Measurements from ENCODE around the gene MSI2.

The MSI2 gene

DNA sequence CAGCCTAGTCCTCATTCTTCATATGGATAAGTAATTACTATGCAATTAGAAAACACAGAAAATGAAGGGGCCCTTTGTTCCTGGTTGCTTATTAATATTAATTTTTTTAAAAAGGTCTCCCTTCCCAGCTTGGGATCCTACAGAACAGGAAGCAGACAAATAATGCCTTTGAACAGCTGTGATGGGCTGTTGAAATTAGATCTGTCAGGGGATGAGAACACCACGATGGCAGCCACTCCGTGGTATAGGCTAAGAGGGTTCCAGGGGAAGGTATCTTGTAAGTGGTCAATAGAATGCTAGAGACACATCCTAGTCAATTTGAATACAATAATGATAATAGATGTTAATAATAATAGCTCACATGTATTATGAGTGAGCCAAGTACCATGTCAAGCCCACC lies 405.7 kb downstream of the MSI2 start:
- DNase-seq (ENCODE audit: low read depth in 3 of 3): no peak

DNA sequence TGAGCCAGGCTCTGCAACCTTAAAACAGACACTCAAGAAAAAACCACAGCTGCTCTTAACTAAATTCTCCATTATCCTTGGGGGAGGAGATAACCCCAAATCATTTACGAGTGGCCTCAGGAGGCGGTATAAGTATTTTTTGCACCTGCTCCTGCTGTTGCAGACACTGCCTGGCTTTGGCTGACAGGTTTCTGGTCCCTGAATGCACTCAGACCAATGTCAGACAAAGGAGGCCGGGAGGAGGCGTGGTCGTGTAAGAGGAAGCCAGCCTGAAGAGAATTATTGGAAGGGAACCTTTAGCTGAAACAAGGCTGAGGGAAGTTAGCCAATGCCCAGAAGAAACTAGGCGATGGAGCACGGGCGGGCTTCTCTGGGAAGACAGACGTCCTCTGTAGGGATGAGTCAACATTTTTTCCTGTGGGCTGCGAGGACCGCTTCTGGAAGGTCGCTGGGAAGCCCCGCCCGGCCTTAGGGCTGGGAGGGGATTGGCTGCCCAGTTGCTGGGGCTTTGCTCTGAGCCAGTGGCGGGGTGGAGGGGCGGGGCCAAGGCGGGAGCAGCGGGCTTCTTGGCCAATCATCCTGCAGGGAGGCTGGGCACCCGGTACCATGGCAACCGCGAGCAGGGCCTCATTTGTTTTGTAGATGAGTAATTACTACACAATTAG lies 406.5 kb downstream of the MSI2 start:
- peak in 2 of 3 donors; percentile 12 to 19 for DNase-seq (ENCODE audit: low read depth in 3 of 3)

DNA sequence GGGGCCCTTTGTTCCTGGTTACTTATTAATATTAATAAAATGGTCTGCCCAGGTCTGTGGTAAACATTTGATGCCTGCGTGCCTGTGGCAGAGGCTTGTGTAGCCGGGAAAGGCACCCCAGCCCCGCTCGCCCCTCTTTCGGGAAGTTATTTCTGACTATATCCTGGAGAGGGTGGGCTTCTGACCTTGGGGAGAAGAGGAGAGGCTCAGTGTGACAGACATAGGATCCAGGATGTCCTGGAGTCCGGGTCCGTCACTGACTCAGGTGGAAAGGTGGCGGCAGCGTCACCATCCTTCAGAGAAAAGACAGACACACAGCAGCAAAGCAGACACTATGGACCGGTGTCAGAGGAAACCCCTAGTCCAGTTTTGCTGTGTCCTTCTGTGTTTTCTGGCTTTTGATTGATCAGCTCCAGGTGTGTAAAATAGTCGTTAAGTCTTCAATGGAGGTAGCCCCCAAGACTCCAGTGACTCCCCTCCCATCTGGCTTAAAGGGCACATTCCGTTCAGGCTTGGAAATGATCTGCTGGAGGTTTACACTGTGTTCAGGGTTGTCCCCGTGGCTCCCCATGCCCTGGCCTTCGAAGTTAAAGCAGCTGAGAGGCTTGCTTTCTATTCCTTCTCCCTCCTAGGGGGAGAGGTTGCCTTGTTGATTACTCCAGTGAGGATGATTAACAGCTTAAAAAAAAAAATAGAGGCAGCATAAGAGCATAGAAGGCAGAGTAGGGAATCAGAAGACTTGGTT lies 407.2 kb downstream of the MSI2 start:
- no peak for DNase-seq (ENCODE audit: low read depth in 3 of 3)

DNA sequence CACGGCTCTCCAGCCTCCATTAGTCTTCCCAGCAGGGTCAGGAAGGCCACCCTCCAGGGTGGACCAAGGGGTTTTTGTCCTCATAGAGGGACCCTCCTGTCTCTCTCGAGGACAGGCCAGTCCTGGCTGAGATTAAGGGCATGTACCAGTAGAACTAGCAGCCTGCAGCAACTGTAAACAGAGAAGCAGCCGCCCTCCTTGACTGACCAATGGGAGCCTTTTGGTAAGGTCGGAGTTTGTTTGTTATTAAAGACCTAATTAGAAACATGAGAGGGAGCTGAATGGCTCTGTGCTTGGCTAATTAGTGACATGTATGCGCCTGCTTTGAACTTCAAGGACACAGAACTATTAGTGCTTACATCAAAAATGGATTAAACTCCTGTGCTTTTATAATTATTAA lies 408.8 kb downstream of the MSI2 start:
- DNase-seq (ENCODE audit: low read depth in 3 of 3): no peak

DNA sequence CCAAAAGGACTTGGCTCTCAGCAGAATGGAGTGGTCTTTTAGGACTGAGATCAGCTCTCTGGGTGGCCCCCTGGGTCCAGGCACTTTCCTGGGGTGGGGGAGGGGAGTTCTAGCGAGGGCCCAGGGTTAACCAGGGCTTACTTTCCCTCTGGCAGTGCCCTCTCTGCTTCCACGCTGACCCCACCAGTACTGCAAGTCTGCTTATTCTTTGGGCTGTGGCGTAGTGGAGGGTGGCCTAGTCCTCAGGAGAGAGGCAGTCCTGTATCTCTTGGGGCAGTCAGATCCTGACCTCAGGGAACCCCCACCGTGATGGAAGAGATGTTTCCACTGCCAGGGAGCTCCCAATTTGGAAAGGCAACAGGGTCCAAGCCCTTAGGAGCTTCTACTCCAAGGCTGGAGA lies 409.4 kb downstream of the MSI2 start:
- DNase-seq (ENCODE audit: low read depth in 3 of 3): no peak

DNA sequence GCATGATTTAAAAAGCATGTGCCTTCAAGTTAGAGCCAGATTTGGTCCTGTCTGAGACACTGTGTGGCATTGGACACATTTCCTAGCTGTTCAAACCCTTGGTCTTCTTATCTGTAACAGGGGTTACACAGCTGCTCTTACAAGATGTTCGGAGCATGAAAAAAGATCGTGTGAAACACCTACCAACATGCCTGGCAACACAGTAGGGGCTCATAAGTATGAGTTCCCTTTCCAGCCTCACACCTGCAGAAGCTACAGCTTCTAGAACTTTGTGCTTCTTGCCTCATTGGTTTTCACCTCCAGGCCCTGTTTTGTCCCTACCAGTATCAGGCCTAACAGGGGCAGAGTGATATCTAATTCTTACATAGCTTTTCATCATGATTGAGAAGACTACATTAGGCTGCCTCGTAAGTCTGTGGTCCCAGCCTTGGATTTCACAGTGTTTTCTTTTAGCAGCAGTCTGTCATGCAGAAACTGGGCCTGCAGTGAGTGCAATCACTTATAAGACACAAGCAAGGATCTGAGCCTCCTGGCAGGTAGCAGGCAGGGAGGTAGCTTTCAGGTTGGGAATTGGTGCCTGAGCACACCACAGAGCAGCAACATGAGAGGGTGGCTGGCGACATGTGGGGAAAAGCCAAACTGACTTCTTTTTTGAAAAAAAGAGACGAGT lies 410.0 kb downstream of the MSI2 start:
- DNase-seq (ENCODE audit: low read depth in 3 of 3): no peak

DNA sequence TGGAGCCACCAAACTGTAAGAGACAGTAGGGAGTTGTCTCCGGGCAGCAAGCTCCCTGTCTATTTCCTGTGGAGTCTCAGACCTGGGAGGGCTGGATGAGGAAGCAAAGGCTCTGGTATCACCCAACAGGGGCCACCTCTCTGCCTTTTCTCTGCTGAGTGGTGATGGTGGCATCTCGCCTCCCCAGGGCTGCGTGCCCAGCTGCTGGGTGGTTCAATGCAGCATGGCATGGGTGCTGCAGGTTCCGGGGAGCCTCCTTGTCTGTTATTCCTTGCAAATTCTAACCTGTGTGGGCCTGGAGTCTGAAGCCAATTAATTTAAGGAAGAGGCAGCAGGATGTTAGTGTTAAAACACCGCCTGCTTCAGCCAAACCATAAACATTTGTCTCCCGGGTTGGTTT lies 410.6 kb downstream of the MSI2 start:
- DNase-seq (ENCODE audit: low read depth in 3 of 3): no peak

DNA sequence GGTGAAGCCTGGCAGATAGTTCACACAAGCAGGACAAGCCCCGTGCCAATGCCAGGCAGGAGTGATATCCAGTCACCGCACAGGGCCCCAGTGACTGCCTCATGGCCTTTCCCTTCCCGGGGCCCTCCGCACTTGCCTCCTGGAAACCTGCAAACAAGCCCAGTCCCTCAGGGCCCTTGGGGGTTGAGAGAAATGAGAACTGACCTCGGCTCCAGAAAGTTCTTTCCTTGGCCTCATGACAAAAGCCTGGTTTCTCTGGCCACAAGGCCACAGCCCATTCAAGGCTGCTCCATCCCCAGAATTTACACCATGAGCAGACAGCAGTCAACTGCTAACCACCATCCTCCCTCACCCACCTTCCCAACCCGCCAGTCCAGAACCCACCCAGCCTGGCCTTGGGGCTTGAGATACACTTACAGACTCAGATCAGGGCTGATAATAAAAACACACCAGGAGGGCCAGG lies 411.2 kb downstream of the MSI2 start:
- DNase-seq (ENCODE audit: low read depth in 3 of 3): no peak

DNA sequence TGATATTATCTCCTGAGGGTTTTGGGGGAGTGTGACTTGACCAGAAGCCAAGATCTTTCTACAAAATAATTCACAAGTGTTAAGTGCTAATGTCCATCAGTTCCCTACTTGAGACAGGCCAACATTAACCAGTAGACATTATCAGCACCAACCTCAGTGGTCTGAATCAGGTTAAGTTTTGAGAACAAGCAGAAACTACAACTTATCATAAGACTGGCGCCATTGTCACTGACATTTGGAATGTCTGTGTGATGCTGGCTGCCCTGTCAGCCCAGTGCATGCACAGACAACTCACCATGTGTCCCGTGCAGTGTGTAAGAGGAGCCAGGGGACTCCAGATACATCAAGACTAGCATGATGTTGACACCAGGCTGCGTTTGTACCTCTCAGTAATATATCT lies 412.0 kb downstream of the MSI2 start:
- DNase-seq (ENCODE audit: low read depth in 3 of 3): no peak

DNA sequence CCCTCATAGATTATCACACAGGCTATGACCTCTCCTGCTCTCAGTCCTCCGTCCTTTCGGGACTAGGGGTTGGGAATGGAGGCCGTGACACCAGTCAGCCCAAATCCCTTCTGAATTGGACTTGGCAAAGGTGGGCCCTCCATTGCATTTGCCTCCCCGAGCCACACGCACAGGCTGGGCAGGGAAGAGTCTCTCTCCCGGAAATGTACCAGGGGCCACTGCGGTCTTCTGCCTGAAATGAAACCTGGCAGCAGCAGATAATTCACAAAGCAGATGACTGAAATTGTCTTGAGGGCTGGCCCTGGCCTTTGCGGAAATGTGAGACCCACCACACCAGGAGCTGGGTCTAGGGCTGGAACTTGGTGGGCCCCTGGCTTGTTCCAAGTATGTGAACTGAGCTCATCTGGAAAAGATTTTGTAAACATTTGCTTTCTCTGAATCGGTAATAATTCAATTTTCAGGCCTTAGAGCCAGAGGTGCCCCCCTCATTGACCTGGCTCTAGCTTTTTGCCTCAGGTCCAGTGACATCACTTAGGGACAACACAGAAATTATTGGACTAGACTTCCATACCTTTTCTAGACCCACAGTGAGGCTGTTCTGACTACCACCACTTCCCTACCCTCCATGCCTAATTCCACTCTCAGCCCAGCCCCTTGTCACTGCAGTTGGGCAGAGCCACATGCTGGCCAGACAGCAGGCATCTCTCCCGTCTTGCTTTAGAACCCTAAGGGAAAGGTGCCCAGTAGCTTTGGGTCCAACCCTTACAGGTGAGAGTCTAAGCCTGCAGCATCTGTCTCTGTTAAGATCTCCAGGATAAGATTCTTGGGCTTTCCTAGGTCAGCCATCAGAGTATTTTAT lies 413.6 kb downstream of the MSI2 start:
- DNase-seq (ENCODE audit: low read depth in 3 of 3): no peak

DNA sequence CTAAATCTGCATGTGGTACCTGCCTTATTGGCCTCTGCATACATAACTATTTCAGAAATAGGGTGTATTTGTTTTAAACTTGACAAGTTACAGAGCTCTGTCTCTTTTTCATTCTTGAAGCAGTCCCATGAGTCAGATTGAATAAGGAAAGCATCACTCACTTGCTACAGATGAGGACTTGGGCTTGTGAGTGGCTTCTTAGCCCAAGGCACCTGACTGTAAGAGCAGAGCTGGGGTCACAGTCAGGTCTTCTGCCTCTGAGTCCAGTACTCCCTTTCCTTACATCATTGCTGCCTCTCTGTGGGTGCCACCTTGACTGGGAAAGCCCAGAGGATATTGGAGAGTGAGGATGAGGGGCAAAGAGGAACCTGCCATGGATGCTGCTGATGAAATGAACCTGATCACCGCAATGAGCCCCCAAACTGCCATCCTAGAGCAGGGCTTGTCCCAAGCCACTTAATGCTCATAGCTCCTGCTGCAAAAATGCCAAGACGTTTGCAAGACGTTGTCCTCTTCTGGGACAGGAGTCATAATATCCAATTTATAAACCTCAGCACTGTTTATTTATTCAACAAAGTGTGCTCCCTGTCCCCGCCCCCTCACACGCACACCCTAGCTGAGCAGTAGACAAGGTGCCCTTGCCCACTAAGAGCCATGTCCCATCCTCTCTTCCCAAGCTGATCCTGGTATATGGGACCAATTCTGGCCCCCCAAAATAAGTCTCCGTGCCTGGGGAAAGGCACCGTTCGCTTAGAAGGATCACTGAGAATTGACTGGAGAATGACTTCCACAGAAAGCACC lies 414.6 kb downstream of the MSI2 start:
- no peak for DNase-seq (ENCODE audit: low read depth in 3 of 3)

DNA sequence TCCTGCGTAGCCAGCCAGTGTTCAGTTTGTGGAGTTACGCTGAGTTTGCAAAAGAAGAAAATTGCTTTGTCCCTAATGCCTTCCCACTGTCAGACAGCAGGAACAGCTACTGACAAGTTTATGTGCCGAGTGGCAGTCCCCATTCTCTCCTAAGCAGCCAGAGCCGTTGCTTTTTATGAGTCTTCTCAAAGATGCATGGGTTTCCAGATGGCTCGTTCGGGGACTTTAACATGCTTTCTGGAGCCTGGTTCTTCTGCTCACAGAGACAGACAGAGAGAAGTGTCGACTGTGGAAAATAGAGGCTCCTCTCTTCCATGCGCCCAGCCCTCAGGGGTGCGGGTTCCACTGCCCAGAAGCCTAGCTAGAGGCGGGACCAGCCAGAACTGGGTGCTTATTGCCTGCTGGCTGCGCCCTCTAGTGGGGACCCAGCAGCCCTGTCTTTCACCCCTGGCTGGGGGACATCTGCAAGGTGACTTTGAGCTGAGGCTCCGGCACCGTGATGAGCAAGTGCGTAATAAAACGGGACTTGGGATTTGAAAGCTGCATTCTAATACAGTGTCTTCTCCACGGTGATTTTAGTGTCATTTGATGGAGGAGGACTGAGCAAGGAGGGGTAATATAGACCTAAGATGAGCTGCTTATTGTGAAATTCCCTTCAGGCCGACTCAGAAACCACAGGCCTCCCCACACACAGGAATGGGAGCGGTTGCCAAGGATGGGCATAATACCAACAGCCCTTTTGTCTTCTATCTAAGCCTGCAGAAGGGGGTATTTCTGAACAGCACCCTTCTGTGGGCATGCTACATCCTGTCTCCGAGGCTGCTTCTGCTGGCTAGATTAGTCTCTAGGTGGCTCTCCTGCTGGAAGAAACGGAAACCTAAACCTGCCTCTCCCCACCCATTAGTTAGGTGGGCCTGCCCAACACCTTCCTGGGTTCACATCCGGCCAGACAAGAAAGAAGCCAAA lies 415.6 kb downstream of the MSI2 start:
- peak; percentile 32 to 68 (median 59) for DNase-seq (ENCODE audit: low read depth in 3 of 3)

DNA sequence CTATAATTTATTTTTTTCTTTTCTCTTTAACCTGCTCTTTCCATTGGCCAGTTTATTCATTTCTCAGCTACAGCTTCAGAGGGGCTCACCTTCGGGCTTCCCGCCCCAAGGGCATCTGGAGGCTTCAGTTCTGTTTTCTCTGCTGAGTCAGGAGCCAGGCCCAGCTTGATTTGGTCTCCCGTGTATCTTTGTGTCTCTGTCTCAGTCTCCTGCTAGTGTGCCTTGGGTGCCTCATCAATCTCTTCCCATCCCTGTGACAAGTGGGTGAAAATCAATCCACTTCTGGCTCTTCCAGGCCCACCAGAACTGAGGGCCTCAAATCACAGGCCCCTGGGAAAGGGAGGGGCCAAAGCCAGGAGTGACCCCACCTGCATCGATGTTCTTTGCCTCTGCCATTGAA lies 416.6 kb downstream of the MSI2 start:
- DNase-seq (ENCODE audit: low read depth in 3 of 3): no peak

DNA sequence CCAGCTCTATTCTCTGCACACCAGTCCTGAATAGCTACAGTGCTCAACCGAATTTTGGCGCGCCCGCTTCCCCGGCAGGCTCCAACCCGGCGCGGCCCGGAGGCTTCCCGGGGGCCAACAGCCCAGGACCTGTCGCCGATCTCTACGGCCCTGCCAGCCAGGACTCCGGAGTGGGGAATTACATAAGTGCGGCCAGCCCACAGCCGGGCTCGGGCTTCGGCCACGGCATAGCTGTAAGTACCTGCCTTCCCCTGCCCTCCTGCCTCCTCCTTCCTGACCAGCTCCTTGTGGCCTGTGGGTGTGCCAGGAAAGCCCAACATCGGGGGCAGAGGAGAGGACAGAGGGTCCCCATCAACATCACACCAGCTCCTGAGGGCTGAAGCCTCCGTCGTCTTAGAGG lies 418.6 kb downstream of the MSI2 start:
- no peak for DNase-seq (ENCODE audit: low read depth in 3 of 3)

DNA sequence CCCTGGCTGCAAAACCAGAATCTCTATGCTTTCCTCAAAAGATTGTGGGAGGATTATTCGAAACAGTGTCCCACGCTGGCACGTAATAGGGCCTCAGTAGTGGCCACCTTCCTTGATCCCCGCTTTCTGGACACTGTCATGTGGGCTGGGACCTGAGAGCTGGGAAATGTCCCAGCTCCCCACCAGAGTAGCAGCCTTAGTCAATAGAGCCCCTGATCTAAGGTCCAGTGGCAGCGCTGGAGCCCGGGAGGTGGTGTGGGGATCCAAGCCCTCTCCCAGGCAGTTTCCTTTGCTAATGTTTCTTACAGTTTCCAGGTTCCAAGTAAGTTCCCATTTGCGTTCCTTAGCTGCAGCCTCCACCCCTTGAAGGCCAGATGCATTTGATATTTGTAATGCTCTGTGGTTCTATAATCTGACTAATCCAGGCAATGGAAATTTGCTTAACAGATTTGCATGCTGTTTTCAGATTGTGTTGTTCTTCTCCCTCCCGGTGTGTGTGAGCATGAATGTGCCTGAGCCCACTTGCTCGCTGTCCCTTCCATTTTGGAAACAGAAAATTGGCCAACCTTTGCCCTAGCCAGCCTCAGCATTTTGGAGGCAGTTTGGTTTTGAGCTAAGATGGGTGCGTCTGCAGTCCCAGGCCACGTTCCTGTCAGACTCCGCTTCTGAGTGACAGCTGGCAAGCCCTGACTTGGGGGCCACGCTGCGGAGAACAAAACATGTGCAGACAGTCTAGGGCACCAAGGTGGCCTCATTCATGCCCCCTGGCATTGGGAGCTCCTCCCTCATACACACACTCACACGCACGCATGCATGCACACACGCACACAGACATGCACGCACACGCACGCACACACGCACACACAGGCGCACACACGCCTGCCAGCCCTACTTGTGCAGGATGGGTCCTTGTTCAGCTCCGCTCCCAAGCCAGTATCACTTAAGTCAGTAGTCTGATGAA lies 419.4 kb downstream of the MSI2 start:
- no peak for DNase-seq (ENCODE audit: low read depth in 3 of 3)

DNA sequence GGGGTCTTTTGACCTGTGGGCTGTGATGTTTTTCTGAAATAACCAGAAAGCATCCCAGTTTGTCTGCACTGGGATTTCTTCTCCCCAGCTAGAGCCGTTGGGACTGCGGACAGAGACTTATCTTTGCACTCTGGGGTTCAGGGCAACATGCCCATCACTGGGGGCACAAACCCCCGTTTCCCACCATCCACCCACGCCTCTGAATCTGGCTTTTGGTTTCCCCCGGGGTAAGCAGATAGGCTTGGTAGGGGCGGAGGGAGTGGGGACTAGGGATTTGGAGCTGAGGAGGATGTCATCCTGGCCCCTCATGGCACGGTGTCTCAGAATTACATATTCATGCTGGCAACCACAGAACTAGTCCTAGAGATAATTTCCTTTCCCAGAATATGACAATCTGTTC lies 420.2 kb downstream of the MSI2 start:
- no peak for DNase-seq (ENCODE audit: low read depth in 3 of 3)

DNA sequence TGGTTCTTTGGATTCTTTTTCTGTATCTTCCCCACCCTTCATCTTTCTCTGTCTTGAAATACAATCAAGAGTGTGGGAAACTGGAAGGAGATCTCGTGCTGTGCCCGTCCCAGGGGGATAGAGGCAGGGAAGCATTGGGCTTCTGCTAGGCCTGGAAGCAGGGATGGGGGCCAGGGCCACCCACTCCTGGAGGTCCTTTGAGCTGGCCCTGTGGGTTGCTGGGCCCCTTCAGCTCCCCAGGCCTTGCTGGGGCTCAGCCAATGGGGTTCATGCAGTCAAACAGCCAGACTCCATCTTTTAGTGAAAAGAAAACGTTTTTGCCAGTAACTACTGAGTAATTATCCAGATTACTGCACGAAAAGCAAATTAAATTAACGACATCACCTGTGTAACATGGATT lies 421.0 kb downstream of the MSI2 start:
- no peak for DNase-seq (ENCODE audit: low read depth in 3 of 3)

DNA sequence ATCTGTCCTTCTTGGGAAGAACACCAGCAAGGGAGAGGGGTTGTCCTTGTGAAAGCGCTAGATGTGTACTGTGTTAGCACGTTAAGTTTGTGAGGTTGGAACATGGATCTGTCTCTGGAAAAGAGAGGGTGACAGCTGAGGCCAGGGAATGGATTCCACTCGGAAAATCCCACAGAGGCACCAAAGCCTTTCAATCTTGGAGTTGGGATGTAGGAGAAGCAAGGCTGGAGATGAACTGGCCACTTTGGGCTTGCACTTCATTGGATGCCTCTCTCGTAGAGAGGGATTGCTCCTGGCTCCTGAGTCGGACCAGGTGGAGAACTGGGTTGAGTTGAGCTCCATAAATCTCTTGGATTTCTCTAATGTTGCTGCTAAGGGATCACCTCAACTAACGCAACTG lies 421.5 kb downstream of the MSI2 start:
- DNase-seq (ENCODE audit: low read depth in 3 of 3): no peak

DNA sequence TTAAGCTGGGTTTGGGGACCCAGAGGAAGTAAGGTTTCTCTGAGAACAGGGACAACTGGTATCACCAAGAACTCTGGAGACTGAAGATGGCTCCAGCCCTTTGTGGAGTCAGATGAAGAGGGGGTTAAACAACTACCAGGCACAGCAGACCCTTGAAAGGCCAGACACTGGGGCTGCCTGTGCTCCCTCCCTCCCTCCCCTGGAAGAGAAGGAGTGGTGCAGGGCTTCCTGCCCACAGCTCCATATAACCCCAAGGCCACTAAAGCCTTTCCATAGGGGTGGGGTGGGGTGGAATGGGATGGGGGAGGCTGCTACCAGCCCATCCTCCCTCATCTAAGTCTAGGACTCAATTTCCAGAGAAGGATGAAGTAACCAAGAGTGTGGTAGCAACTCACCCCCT lies 422.1 kb downstream of the MSI2 start:
- no peak for DNase-seq (ENCODE audit: low read depth in 3 of 3)
